Measurements from ENCODE around the gene FER. TPM values are rescaled to one million over a fixed set of nuclear protein-coding genes. Genes with fewer than 3 reads are reported as not detected.

Gene FER
- total RNA-seq, 1 experiment from 2014 or later = 16.4 TPM

DNA sequence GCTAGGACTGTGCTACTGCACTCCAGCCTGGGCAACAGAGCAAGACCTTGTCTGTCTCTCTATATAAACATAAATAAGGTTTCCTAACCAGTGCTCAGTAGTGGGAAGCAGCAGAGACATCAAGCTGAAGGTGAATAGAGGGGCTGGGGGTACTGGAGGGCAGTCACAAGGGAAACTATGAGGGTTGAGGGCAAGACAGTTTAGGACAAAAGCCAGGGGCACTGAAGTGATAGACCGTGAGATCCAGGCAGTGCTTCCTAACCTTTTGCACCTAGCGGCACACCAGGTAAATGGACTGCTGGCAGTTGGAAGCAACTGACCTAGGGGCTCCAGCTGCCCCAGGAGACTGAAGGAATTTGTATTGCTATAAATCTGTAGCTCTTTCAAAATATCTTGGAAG is 483.6 kb downstream of the FER start:
- no peak overlapping the region for H3K27ac ChIP-seq (ENCODE audit: low read depth, low read length, poor library complexity, severe bottlenecking)
- intact Hi-C loops (cut with micrococcal nuclease; ENCODE audit: unreplicated experiment) = no loop called here
- ChIA-PET CTCF (no interaction called here), POLR2A (ENCODE audit: low non-redundant PET) (no interaction called here)
- no peak for DNase-seq (ENCODE audit: low spot score)
- no peak overlapping the region for H3K4me3 ChIP-seq (ENCODE audit: low read depth, low read length, poor library complexity, severe bottlenecking)
- no peak for TF ChIP-seq EZH2 (IDR thresholded peaks at IDR 0.05; ENCODE audit: borderline replicate concordance, low read depth, low read length, poor library complexity, severe bottlenecking)
- TF ChIP-seq, protein P1, sequence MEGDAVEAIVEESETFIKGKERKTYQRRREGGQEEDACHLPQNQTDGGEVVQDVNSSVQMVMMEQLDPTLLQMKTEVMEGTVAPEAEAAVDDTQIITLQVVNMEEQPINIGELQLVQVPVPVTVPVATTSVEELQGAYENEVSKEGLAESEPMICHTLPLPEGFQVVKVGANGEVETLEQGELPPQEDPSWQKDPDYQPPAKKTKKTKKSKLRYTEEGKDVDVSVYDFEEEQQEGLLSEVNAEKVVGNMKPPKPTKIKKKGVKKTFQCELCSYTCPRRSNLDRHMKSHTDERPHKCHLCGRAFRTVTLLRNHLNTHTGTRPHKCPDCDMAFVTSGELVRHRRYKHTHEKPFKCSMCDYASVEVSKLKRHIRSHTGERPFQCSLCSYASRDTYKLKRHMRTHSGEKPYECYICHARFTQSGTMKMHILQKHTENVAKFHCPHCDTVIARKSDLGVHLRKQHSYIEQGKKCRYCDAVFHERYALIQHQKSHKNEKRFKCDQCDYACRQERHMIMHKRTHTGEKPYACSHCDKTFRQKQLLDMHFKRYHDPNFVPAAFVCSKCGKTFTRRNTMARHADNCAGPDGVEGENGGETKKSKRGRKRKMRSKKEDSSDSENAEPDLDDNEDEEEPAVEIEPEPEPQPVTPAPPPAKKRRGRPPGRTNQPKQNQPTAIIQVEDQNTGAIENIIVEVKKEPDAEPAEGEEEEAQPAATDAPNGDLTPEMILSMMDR (conservative IDR thresholded peaks at IDR 0.05; ENCODE audit: low read depth, low read length) = no peak
- H3K36me3 ChIP-seq (ENCODE audit: insufficient read depth, low read length, poor library complexity, severe bottlenecking) = no peaks in the 10 kb centered on the region
- peaks cover 3% of the 10 kb centered on the region for H3K9me3 ChIP-seq (ENCODE audit: low read depth, low read length, poor library complexity, severe bottlenecking)
- BruUV-seq (replicated peaks) = no TSS peak
- H3K4me1 ChIP-seq (ENCODE audit: insufficient read depth, low read length, poor library complexity, severe bottlenecking) = no peaks in the 10 kb centered on the region
- no peaks in the 10 kb centered on the region for H3K27me3 ChIP-seq (replicated peaks; ENCODE audit: insufficient read depth, low read depth, low read length, poor library complexity)

DNA sequence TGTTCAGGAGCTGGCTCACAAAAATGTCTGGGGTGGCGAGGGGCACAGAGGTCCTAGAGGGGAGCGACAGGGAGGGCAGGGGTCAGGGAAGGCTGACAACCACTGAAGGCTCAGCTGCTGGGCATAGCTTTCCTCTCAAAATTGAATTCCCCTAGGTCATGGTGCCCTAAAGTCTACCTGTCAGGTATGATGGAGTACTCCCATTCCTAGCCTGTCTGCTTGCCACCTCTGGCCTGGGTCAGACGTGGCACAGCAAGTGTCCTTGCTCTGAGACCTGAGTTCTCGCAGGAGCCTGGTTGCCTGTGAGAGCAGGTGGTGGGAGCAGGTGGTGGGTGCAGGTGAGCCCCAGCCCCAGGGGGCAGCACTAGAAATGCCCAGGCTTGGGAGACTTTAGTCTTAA is 486.7 kb downstream of the FER start:
- Histone ChIP-seq H3K36me3 (ENCODE audit: insufficient read depth, low read length, poor library complexity, severe bottlenecking) (no peaks in the 10 kb centered on the region), H3K27me3 (replicated peaks; ENCODE audit: insufficient read depth, low read depth, low read length, poor library complexity) (no peaks in the 10 kb centered on the region), H3K27ac (ENCODE audit: low read depth, low read length, poor library complexity, severe bottlenecking) (no peak overlapping the region), H3K9me3 (ENCODE audit: low read depth, low read length, poor library complexity, severe bottlenecking) (peaks cover 8% of the 10 kb centered on the region), H3K4me3 (ENCODE audit: low read depth, low read length, poor library complexity, severe bottlenecking) (no peak overlapping the region), H3K4me1 (ENCODE audit: insufficient read depth, low read length, poor library complexity, severe bottlenecking) (no peaks in the 10 kb centered on the region)
- ChIA-PET CTCF (no interaction called here), POLR2A (ENCODE audit: low non-redundant PET) (no interaction called here)
- intact Hi-C loops (cut with micrococcal nuclease; ENCODE audit: unreplicated experiment) = no loop called here
- TF ChIP-seq EZH2 (IDR thresholded peaks at IDR 0.05; ENCODE audit: borderline replicate concordance, low read depth, low read length, poor library complexity, severe bottlenecking) = no peak
- TF ChIP-seq, protein P1 (conservative IDR thresholded peaks at IDR 0.05; ENCODE audit: low read depth, low read length) = no peak
- no TSS peak for BruUV-seq (replicated peaks)
- DNase-seq (ENCODE audit: low spot score) = no peak

DNA sequence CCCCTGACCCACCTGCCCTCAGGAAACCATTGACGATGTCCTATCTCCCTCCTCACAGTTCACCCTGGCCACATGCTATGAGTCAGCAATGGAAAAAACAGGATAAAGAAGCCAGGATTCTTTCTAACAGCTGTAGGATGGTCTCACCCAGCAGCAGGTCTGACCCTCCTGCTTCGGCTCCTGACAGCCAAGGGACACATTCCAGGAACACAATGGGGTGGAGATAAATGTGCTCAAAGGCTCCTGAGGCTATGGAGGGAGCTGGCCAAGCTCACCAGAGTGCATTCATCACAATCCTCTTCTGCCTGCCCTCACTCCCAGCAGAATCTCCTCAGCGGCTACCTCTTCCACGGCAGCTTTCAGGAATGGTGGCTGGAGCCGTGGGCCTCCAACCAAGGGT is 491.8 kb downstream of the FER start:
- POLR2A ChIA-PET (ENCODE audit: low non-redundant PET) = no interaction called here
- BruUV-seq (replicated peaks) = no TSS peak

More for the DNA sequence above, 491.8 kb downstream of the FER start:
- no peaks in the 10 kb centered on the region for H3K36me3 ChIP-seq (ENCODE audit: insufficient read depth, low read length, poor library complexity, severe bottlenecking)
- intact Hi-C loops (cut with micrococcal nuclease; ENCODE audit: unreplicated experiment) = no loop called here
- H3K4me3 ChIP-seq (ENCODE audit: low read depth, low read length, poor library complexity, severe bottlenecking) = no peak overlapping the region
- CTCF ChIA-PET = no interaction called here
- no peak for DNase-seq (ENCODE audit: low spot score)
- H3K27ac ChIP-seq (ENCODE audit: low read depth, low read length, poor library complexity, severe bottlenecking) = no peak overlapping the region
- H3K4me1 ChIP-seq (ENCODE audit: insufficient read depth, low read length, poor library complexity, severe bottlenecking) = no peaks in the 10 kb centered on the region
- H3K9me3 ChIP-seq (ENCODE audit: low read depth, low read length, poor library complexity, severe bottlenecking) = peaks cover 8% of the 10 kb centered on the region
- TF ChIP-seq EZH2 (IDR thresholded peaks at IDR 0.05; ENCODE audit: borderline replicate concordance, low read depth, low read length, poor library complexity, severe bottlenecking) = no peak
- TF ChIP-seq, protein P1 (conservative IDR thresholded peaks at IDR 0.05; ENCODE audit: low read depth, low read length) = no peak
- no peaks in the 10 kb centered on the region for H3K27me3 ChIP-seq (replicated peaks; ENCODE audit: insufficient read depth, low read depth, low read length, poor library complexity)

Measured in A673 (cell line).